HL-60 (cell line): ENCODE results near the gene LYPD3.

Source experiments
- POLR2AphosphoS5 ChIP-seq: IDR thresholded peaks from 2 replicates; pipeline ENCODE4 v1.6.1; 2012; ENCODE audit warnings: low read depth
- SPI1 ChIP-seq: IDR thresholded peaks from 2 replicates; pipeline ENCODE4 v1.6.1; 2012; ENCODE audit warnings: low read depth, mild to moderate bottlenecking, borderline replicate concordance
- TF ChIP-seq, protein P1 (sequence below): IDR thresholded peaks from one replicate; pipeline ENCODE4 v1.5.1; 2011; ENCODE audit warnings: low read length, control low read depth, inconsistent platforms; ENCODE audit not compliant: insufficient read depth
- TF ChIP-seq, protein P2 (sequence below): IDR thresholded peaks from 2 replicates; pipeline ENCODE4 v1.6.1; 2012; ENCODE audit warnings: low read depth; ENCODE audit not compliant: insufficient replicate concordance

DNA sequence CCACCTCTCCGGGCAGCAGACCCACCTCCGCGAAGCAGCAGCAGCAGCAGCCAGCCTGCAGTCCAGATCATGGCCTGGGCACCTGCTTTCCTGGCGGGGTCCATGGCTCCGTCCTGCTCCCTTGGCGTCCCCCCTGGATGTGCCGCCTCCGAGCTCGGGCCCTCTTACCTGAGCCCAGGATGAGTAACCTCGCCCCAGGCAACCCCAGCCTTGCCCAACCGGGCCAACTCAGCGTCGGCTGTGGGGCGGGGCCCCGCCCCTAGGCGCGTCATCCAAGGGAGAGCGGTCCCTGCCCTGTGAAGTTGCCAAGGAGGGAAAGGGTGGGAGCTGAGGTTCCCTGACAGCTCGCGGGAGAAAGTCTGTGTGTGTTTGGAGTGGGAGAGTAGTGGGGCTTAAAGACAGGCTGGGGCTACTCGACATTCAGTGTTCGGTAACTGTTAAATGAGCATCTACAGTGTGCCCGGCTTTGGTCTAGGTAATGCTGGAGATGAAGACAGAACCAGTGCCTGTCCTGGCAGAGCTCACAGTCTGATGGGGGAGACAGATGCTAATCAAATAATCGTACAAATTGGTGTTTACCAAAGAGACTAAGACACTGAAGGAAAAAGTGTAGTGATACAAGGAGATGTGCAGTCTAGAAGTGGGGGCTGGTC is at the start of gene LYPD3:
- TF ChIP-seq POLR2AphosphoS5 (no peak), SPI1 (no peak)
- TF ChIP-seq, protein P1, sequence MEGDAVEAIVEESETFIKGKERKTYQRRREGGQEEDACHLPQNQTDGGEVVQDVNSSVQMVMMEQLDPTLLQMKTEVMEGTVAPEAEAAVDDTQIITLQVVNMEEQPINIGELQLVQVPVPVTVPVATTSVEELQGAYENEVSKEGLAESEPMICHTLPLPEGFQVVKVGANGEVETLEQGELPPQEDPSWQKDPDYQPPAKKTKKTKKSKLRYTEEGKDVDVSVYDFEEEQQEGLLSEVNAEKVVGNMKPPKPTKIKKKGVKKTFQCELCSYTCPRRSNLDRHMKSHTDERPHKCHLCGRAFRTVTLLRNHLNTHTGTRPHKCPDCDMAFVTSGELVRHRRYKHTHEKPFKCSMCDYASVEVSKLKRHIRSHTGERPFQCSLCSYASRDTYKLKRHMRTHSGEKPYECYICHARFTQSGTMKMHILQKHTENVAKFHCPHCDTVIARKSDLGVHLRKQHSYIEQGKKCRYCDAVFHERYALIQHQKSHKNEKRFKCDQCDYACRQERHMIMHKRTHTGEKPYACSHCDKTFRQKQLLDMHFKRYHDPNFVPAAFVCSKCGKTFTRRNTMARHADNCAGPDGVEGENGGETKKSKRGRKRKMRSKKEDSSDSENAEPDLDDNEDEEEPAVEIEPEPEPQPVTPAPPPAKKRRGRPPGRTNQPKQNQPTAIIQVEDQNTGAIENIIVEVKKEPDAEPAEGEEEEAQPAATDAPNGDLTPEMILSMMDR = no peak
- TF ChIP-seq, protein P2, sequence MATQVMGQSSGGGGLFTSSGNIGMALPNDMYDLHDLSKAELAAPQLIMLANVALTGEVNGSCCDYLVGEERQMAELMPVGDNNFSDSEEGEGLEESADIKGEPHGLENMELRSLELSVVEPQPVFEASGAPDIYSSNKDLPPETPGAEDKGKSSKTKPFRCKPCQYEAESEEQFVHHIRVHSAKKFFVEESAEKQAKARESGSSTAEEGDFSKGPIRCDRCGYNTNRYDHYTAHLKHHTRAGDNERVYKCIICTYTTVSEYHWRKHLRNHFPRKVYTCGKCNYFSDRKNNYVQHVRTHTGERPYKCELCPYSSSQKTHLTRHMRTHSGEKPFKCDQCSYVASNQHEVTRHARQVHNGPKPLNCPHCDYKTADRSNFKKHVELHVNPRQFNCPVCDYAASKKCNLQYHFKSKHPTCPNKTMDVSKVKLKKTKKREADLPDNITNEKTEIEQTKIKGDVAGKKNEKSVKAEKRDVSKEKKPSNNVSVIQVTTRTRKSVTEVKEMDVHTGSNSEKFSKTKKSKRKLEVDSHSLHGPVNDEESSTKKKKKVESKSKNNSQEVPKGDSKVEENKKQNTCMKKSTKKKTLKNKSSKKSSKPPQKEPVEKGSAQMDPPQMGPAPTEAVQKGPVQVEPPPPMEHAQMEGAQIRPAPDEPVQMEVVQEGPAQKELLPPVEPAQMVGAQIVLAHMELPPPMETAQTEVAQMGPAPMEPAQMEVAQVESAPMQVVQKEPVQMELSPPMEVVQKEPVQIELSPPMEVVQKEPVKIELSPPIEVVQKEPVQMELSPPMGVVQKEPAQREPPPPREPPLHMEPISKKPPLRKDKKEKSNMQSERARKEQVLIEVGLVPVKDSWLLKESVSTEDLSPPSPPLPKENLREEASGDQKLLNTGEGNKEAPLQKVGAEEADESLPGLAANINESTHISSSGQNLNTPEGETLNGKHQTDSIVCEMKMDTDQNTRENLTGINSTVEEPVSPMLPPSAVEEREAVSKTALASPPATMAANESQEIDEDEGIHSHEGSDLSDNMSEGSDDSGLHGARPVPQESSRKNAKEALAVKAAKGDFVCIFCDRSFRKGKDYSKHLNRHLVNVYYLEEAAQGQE = no peak
